OCI-LY7 (cell line): ENCODE measurements around the gene NEURL2. TPM values are rescaled to one million over a fixed set of nuclear protein-coding genes. Genes with fewer than 3 reads are reported as not detected.

ENCODE experiments used
- BruUV-seq: library from RNA; stranded (reverse); fragments of 400-500 nt; replicated peaks from 2 replicates; lab custom pipeline; 2021; lab: Mats Ljungman, UMichigan
- CTCF ChIA-PET: fragments of 300-600 bp; sonication (Branson Sonifier 250); formaldehyde crosslinking; loops from one replicate; lab custom pipeline; 2022; ENCODE audit warnings: antibody characterized with exemption; ENCODE audit not compliant: unreplicated experiment; lab: Charles Lee
- POLR2A ChIA-PET: fragments of 300-600 bp; sonication (Branson Sonifier 250); formaldehyde crosslinking; loops from one replicate; lab custom pipeline; 2022; ENCODE audit warnings: antibody characterized with exemption; lab: Charles Lee
- DNase-seq: peaks from one replicate; pipeline ENCODE4 v3.0.0-alpha.2; 2015; ENCODE audit warnings: low spot score
- H2AFZ ChIP-seq: fragments of 200-600 bp; sonication (generic), shearing (Covaris generic); 2 replicates; pipeline ENCODE4 v1.6.1; 2014; ENCODE audit warnings: mild to moderate bottlenecking, antibody characterized with exemption, low read length, moderate library complexity
- H3K27ac ChIP-seq: fragments of 200-600 bp; sonication (generic); 2 replicates; pipeline ENCODE4 v1.5.1; 2014; ENCODE audit warnings: mixed run types, low read depth, mild to moderate bottlenecking, moderate library complexity, low read length, inconsistent platforms; ENCODE audit not compliant: poor library complexity, severe bottlenecking
- H3K36me3 ChIP-seq: fragments of 200-600 bp; sonication (generic); 2 replicates; pipeline ENCODE4 v1.6.1; 2014; ENCODE audit warnings: mild to moderate bottlenecking, antibody characterized with exemption, low read length, moderate library complexity, mixed read lengths; ENCODE audit not compliant: insufficient read depth
- H3K4me1 ChIP-seq: fragments of 200-600 bp; sonication (generic); 2 replicates; pipeline ENCODE4 v1.5.1; 2014; ENCODE audit warnings: mild to moderate bottlenecking, low read length; ENCODE audit not compliant: insufficient read depth, poor library complexity, severe bottlenecking
- H3K4me2 ChIP-seq: fragments of 200-600 bp; sonication (generic); 2 replicates; pipeline ENCODE4 v1.6.1; 2014; ENCODE audit warnings: mild to moderate bottlenecking, low read length
- H3K4me3 ChIP-seq: fragments of 200-600 bp; sonication (generic); 2 replicates; pipeline ENCODE4 v1.5.1; 2014; ENCODE audit warnings: mild to moderate bottlenecking, low read depth, low read length; ENCODE audit not compliant: poor library complexity, severe bottlenecking
- H3K79me2 ChIP-seq: fragments of 200-600 bp; sonication (generic); 2 replicates; pipeline ENCODE4 v1.6.1; 2016; ENCODE audit warnings: low read depth, mild to moderate bottlenecking, low read length, moderate library complexity, mixed read lengths; ENCODE audit not compliant: insufficient read depth
- H3K9me2 ChIP-seq: fragments of 200-600 bp; sonication (generic); 2 replicates; pipeline ENCODE4 v1.6.1; 2016; ENCODE audit warnings: mild to moderate bottlenecking, low read length, mixed read lengths; ENCODE audit not compliant: insufficient read depth
- H3K9me3 ChIP-seq: fragments of 200-600 bp; sonication (generic); 2 replicates; pipeline ENCODE4 v1.6.1; 2014; ENCODE audit warnings: mild to moderate bottlenecking, mixed run types, low read length, mixed read lengths
- H4K20me1 ChIP-seq: fragments of 200-600 bp; sonication (generic); 2 replicates; pipeline ENCODE4 v1.6.1; 2014; ENCODE audit warnings: mild to moderate bottlenecking, antibody characterized with exemption, low read length, moderate library complexity, mixed read lengths; ENCODE audit not compliant: insufficient read depth
- EZH2phosphoT487 ChIP-seq: fragments of 200-600 bp; sonication (generic); IDR thresholded peaks from 2 replicates; pipeline ENCODE4 v1.6.1; 2018; ENCODE audit warnings: low read depth, borderline replicate concordance, mild to moderate bottlenecking, mixed run types, antibody characterized with exemption, low read length, moderate library complexity, mixed read lengths
- intact Hi-C: fragments of 100-400 bp; cut with micrococcal nuclease; formaldehyde crosslinking; loops from one replicate; pipeline ENCODE4 v1.10.0; 2022; ENCODE audit not compliant: unreplicated experiment
- total RNA-seq, 2 experiments: library from RNA; depleted of rRNA in 1 of 2; stranded (reverse); fragments of >200 nt in 1 of 2; shearing (Covaris generic) in 1 of 2; gene quantifications; 2 replicates each; pipeline ENCODE4 v1.2.3, GENCODE V29; 2014 to 2022
- TF ChIP-seq, protein P1 (sequence below): fragments of 200-600 bp; sonication (generic); conservative IDR thresholded peaks from 2 replicates; pipeline ENCODE4 v1.5.1; 2014; ENCODE audit warnings: mild to moderate bottlenecking, antibody characterized with exemption, low read length, moderate library complexity, mixed read lengths

The NEURL2 gene
- total RNA-seq, 2 experiments from 2014 or later = 9.9 to 10.7 TPM

DNA sequence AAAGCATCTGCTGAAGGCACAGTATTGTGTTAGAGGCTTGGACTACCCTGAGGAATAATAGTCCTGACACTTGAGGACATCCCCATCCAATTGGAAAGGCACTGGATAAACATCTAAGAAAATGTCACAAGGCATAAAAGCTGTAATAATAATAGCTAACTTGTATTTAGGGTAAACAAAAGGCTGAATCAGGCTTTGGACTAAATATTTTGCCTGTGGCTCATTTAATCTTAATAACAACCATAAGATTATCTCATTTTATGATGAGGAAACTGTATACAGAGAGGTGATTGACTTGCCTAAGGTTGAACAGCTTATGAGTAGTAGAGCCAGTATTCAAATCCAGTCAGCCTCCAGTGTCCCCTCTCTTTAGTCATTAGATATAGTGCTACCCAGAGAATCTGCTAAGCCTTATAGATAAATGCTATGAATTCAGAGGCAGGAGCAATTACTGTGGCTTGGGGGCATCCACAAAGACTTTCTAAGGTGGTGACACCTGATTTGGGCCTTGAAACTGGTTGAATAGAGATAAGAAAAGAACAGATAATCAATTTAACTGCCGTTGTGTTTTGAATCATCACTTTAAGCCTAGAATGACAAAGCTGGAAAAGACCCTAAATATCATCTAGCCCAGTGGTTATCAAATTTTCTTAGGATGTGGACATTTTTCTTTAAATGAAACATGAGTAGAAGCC lies 17.5 kb downstream of the NEURL2 start:
- Histone ChIP-seq H3K79me2 (no peaks in the 10 kb centered on the region), H3K4me2 (no peak overlapping the region)
- intact Hi-C loops = no loop called here

DNA sequence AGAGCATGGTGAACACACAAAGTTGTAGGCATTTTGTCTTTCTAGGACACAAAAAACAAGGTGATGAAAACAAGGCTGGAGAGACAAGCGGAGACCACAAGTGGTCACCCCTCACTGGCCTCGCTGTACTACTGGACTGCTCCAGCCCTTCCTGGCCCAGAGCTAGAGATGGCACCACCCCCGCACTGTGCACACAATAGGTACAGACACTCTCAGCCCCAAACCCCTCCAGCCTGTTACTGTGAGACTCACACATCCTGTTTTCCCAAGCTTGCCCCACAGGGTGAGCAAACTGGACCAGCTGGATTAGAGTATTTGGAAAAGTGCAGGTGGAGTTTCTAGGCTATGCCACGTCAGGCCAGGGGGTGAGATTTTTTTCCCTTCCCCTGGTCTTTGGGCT lies 18.4 kb downstream of the NEURL2 start:
- DNase-seq = no peak
- ChIA-PET POLR2A (interaction anchor here (1.3 kb wide), 1 partner anchor 9 kb away, joined by 4 read pairs; no protein-coding TSS in a partner anchor), CTCF (no interaction called here)
- no peak overlapping the region for H3K4me3 ChIP-seq
- H3K4me2 ChIP-seq = no peak overlapping the region
- no peaks in the 10 kb centered on the region for H3K79me2 ChIP-seq
- no peak overlapping the region for H3K27ac ChIP-seq
- TF ChIP-seq, protein P1, sequence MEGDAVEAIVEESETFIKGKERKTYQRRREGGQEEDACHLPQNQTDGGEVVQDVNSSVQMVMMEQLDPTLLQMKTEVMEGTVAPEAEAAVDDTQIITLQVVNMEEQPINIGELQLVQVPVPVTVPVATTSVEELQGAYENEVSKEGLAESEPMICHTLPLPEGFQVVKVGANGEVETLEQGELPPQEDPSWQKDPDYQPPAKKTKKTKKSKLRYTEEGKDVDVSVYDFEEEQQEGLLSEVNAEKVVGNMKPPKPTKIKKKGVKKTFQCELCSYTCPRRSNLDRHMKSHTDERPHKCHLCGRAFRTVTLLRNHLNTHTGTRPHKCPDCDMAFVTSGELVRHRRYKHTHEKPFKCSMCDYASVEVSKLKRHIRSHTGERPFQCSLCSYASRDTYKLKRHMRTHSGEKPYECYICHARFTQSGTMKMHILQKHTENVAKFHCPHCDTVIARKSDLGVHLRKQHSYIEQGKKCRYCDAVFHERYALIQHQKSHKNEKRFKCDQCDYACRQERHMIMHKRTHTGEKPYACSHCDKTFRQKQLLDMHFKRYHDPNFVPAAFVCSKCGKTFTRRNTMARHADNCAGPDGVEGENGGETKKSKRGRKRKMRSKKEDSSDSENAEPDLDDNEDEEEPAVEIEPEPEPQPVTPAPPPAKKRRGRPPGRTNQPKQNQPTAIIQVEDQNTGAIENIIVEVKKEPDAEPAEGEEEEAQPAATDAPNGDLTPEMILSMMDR = no peak
- no peak for TF ChIP-seq EZH2phosphoT487
- no peaks in the 10 kb centered on the region for H3K9me3 ChIP-seq
- H3K36me3 ChIP-seq = no peaks in the 10 kb centered on the region
- no TSS peak for BruUV-seq
- H2AFZ ChIP-seq = no peak overlapping the region
- H3K4me1 ChIP-seq = no peaks in the 10 kb centered on the region
- no peaks in the 10 kb centered on the region for H4K20me1 ChIP-seq
- intact Hi-C loops = no loop called here
- H3K9me2 ChIP-seq = no peaks in the 10 kb centered on the region

More for the DNA sequence above, 17.5 kb downstream of the NEURL2 start:
- Histone ChIP-seq H3K4me3 (no peak overlapping the region), H3K9me3 (no peaks in the 10 kb centered on the region), H2AFZ (no peak overlapping the region), H4K20me1 (no peaks in the 10 kb centered on the region), H3K27ac (no peak overlapping the region), H3K36me3 (no peaks in the 10 kb centered on the region), H3K4me1 (no peaks in the 10 kb centered on the region), H3K9me2 (no peaks in the 10 kb centered on the region)
- TF ChIP-seq EZH2phosphoT487 = no peak
- TF ChIP-seq, protein P1 = no peak
- ChIA-PET POLR2A (no interaction called here), CTCF (no interaction called here)
- DNase-seq = no peak
- BruUV-seq = no TSS peak

DNA sequence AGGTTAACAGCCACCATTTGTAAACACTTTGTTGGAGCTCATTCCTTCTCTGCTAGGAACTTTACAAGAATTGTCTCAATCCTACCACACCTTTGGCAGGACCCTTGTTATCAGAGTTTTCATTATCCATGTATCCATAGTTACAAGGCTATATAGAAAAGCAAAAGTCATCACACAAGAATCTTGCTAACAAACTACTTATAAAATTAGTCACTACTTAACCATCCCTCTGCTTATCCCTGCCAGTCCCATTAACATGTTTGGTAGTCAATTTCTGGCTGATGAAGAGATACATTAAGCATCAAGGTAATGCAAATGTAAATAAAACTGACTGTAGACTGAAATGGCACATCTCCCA lies 23.2 kb downstream of the NEURL2 start:
- Histone ChIP-seq H3K4me2 (no peak overlapping the region), H4K20me1 (no peaks in the 10 kb centered on the region), H3K9me2 (no peaks in the 10 kb centered on the region), H3K79me2 (no peaks in the 10 kb centered on the region), H3K36me3 (no peaks in the 10 kb centered on the region), H3K27ac (no peak overlapping the region), H3K4me1 (no peaks in the 10 kb centered on the region), H2AFZ (no peak overlapping the region), H3K9me3 (no peaks in the 10 kb centered on the region), H3K4me3 (no peak overlapping the region)
- no TSS peak for BruUV-seq
- intact Hi-C loops = no loop called here
- POLR2A ChIA-PET = interaction anchor here (0.6 to 1.0 kb wide), 2 partner anchors 13 to 29 kb away, joined by 3 to 4 read pairs; partner anchors contain the start of gene ZSWIM1
- CTCF ChIA-PET = no interaction called here
- DNase-seq = no peak
- no peak for TF ChIP-seq EZH2phosphoT487
- TF ChIP-seq, protein P1 = no peak
